CD4-positive, alpha-beta T cell treated with Interleukin-2 at 100 ng/mL for 4 hours (primary cell): ENCODE data around the gene ITIH4.

Source experiments
- DNase-seq: peaks from one replicate; pipeline ENCODE4 v3.0.0-alpha.2; 2020; ENCODE audit warnings: low spot score

ITIH4 gene

DNA sequence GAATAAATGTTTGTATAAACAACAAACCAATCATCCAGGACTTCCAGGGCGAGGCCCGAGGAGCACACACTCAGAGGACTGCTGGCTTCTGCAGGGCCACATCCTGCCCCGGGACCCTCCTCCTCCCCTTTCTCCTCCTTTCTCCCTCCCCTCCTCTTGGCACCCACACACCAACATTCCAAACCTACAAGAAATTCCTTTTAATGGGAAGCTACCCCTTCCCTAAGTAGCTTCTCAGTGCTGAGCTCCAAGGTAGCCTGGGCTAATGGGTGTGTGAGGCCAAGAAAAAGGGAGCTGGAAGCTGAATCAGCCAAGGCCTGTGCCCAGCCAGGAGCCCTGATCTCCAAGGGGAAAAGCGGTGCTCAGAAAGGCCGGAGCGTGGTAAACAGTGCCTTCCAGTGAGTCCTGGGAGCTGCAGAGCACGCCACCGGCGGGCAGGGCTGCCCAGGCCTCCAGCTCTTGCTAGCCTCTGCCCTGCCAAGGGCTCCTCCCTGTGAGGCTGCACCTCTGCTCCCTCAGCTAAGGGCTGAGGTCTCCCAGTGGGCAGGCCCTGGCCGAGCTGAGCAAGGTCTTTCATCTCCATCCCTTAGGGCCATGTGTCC lies 32.0 kb downstream of the ITIH4 start:
- no peak for DNase-seq

DNA sequence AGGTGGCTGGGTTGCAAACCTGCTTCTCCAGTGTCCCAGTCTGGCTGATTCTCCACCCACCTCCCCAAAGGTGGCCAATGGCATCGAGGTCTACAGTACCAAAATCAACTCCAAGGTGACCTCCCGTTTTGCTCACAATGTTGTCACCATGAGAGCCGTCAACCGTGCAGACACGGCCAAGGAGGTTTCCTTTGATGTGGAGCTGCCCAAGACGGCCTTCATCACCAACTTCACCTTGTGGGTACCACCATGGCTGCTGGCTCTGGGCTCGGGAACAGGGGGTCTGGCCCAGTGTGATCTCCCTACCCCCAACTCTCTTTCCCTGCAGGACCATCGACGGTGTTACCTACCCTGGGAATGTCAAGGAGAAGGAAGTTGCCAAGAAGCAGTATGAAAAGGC lies 34.1 kb downstream of the ITIH4 start:
- DNase-seq: no peak

DNA sequence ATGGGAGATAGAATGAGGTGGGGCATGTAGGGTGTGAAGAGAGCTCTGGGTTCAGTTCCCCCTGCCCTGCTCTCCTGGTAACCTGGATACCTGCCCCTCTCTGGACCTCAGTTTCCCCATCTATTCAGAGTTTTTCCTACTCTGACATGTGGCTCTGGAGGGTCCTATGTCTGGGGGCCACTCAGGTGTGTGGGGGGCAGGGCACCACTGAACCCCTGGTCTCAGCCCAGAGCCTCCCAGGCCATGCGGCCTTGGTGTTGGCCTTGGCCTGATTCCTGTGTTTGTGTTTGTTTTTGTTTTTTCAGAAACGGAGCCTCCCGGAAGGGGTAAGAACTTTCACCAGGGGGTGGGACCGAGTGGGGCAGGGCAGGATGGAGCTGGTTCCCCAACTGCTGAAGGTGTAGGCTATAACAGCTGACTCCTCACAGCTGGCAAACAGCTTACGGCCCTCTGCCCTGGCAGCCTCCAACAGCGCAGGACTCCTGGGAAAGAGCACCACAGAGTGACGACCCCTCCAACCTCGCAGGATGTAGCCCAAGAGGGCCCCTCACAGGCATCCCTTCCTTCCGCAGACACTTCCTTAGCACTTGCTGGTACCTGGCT lies 35.1 kb downstream of the ITIH4 start:
- no peak for DNase-seq

DNA sequence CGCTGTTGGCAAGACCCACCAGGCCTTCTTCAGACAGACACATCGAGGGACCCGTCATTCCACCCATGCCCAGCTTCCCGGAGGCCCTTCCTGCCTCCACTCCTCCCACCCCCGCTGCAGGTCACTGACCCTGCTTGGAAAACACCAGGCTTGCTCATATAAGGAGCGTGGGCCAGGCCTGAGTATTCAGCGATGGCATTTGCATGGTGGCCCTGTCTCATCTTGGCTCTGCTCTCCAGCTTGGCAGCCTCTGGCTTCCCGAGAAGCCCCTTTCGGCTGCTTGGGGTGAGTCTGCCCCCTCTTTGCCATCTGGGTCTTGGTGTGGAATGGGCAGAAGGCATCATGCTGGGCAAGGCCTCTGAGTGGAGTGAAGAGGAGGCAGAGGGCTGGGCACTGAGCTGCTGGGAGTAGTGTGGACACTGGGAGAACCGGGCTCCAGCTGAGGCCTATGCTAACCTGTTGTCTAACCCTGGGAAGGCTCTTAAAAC lies 35.8 kb downstream of the ITIH4 start, which contains the start of gene ITIH3:
ITIH3 (plus strand) TSS at position 185 of the 488 bp plus-strand sequence; CDS start at position 193, 8 bp downstream.
- no peak for DNase-seq

DNA sequence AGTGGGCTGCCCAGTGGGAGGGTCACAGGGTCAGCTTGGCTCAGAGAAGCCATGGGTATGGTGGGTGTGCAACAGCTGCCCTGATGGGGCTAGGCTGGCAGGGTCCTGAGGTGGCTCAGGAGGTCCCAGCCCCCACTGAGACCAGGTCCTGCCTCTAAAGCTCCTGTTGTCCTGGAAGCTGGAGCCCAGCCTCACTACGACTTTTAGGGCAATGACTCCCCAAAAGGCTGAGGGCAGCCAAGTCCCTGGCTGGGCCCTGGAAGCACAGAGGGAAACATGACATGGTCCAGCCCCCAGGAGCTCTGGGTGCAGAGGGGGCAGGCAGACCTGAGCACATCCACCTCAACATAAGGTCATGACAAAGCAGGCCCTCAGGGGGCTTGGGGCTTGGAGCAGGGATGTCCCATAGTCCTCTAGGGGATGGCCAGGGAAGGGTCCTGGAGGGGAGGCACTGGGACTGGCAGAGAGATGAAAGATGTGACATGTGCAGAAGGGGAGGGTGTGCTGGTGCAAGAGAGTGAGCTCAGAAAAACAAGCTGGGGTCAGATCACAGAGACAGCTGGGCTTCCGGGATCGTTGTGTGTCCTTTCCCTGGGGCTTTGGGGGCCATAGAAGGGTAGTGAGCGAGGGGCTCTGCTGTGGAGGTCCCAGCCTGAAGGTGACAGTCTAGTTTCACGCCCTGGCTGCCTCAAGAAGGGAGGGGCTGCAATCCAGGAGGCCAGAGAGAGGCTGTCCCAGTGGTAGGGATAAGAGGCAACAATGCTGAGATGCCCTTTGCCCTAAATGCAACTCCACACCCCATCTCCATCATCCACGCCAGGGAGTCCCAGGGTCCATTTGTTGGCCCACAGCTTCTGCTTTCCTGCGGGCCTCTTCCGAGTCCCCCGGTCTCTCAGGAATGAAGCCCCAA lies 36.5 kb downstream of the ITIH4 start:
- no peak for DNase-seq

DNA sequence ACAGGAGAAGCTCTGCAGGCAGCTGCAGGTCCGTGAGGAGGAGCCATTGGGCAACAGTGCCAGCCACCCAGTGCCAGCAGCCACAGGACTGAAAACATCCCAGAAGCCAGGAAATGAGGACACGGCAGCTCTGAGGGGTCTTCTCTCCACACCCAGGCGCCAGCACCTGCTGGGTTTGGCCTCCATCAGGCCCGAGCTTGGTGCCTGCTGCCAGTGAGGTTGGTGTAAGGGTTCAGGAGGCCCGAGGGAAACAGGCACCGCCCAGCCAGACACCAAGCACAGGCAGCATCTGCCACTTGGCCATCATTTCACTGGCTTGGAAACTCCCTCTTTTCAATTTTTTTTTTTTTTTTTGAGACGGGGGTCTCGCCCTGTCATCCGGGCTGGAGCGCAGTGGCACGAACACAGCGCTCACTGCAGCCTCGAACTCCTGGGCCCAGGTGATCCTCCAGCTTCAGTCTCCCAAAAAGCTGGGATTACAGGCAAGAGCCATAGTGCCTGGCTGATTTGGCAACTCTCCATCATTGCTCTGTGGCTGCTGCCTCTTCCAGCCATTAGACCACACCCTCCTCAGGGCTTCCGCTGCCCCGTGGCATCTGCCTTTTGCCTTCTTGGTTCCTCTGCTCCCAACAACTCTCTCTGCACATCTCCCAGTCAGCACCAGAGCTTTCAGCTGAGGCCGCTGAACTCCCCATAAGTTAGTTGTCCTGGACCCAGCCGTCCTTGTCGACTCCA lies 37.3 kb downstream of the ITIH4 start:
- DNase-seq: no peak

DNA sequence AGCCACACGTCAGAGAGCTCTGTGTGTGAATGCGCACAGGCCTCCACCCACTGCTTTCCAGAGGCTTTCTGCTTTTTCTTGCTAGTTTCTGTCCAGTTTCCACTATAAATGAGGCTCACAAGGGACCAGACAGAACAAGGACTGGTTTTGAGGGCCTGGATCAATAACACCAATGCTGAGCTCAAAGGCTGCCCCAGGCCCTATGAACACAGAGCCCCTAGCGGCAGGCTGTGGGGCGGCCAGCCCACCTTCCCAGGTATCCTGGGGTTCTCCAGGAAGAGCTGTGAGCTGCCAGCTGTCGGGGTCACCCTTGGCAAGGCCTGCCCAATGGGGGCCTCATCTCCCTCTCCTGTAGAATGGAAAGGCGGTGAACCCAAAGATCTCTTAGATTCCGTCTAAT lies 38.1 kb downstream of the ITIH4 start:
- DNase-seq: no peak

DNA sequence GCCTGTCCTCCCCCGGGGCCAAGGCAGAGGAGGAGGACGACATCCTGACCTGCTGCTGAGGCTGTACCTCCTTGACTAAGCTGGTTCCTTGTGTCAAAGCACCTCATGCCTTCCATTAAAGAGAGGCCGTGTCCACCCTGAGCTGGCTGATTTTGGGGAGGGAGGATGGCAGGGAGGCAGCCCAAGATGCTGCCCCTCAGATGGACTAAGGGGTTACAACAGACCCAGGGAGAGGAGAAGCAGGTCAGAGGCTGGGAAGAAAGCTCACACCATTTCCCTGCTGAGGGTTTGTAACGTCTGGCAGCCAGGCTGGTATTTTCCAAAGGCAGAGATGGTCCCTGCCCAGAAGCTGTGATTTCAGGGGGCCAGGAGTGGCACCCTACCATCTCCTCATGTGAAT lies 38.5 kb downstream of the ITIH4 start:
- DNase-seq: no peak

DNA sequence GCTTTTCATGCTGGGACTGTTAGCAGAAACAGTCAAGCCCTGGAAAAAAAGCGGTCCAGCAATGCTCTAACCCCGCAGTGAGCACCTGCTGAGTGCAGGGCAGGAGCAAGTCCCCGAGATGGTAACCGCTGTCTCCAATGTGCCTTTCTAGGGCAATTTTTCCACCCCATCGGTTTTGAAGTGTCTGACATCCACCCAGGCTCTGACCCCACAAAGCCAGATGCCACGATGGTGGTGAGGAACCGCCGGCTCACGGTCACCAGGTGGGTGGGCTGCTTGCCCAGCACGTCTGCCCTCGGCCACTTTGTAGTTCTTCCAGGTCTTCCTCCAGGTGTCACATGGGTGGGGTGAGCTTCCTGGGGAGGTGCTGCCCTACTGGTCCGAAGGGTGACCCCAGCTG lies 39.1 kb downstream of the ITIH4 start:
- DNase-seq: no peak

DNA sequence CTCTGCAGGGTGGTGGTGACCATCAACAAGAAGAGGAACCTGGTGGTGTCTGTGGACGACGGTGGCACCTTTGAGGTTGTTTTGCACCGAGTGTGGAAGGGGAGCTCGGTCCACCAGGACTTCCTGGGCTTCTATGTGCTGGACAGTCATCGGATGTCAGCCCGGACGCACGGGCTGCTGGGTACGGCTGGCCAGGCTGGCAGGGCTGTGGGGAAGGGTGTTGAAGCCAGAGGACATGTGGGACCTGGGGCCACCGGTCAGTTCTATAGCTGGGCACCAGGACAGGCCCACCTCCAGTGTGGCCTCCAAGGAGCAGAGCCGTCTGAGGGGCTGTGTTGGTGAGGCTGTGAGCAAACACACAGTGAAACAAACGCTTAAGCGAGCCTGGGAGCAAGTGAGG lies 39.7 kb downstream of the ITIH4 start:
- DNase-seq: no peak

DNA sequence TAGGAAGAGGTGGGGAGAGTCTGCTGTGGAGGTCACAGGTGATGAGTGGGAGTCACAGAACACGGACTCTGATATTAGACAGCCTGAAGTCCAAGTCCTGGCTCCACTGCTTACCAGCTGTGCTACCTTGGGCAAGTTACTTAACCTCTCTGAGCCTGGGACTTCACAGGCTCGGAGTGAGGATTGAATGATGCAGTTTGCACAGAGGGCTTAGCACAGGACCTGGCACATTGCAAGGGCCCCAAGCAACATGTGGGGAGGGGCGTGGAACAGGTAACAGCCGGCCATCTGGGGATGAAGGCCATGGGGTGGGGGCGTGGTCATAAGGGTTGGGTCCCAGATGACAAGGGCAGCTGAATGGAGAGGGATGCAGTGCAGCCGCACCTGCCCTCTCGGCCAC lies 40.1 kb downstream of the ITIH4 start:
- no peak for DNase-seq

DNA sequence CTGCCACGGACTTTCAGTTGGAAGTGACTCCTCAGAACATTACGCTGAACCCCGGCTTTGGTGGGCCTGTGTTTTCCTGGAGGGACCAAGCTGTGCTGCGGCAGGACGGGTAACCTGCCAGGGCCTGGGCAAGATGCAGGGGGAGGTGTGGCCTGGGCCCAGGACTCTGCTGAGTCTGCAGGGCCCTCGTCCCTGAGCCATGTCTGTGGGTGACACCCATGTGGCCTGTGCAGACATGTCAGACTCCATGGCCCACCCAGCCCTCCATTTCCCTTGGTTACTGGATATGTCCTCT lies 40.8 kb downstream of the ITIH4 start:
- no peak for DNase-seq

DNA sequence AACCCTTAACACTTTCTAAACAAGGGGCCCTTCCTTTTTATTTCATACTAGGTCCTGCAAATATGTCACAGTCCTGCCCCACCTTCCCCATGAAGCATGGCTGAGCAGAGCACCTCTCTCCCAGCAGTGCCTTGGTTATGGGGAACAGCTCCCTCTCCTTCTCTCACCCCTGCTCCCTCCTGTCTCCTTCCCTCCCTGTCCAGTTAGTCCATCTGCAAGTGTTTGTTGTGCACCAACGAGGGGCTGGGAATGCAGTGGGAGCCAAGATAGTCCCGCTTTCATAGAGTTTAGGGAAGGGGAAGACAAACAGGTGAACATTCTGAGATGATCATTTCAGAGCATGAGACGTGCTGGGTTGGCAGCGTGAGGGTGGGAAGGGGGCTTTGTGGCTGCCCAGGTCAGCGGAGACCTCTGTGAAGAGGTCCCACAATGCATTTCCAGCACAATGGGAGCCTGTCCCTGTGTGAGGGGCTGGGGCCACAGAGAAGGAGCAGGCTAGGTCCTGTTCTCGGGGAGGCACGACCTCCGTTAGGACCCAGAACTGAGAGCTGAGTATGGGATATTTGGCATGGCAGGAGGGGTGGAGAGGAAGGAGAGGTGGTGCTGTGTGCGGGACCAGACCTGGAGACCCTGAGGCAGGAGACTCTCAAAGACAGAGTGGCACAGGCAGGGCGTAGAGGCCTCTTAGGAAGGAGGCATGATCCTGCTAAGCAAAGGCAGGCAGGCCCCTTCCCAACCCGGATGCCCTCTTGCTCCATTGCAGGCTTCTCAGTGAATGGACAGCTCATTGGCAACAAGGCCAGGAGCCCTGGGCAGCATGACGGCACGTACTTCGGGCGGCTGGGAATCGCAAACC lies 41.4 kb downstream of the ITIH4 start:
- DNase-seq: no peak

DNA sequence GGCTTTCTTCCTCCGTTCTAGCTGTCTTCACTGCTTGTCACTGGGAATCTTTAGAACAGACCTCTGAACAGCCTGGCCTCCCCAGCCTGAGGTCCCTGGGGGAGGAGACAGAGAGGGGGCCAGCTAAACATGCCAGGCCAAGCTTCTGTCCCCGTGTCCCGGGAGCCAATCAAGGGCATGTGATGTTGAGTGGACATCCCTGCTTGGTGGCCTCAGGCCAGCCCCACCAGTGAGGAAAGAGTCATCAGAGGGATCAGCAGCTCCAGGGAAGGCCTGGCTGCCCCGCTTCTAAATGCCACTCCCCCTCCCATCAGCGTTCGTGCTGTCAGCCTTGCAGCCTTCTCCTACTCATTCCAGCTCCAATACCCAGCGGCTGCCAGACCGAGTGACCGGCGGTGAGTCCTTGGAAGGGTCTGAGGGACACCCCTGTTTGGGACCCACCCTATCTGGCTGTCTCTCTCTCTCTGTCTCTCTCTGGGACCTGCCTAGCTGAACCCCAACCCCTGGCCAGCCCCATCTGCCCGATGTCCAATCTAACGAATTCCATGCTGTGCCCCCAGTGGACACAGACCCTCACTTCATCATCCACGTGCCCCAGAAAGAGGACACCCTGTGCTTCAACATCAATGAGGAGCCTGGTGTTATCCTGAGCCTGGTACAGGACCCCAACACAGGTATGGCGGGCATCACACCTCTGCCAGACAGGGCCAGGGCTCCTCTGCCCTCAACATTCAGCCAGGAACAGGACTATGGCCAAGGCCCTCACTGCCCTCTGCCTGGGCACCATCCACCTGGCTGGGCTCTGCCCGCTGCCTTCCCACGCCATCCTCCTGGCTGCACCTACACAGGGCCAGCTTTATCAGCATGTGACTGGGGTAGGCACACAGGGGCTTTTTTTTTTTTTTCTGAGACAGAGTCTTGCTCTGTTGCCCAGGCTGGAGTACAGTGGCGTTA lies 42.5 kb downstream of the ITIH4 start:
- DNase-seq: no peak

DNA sequence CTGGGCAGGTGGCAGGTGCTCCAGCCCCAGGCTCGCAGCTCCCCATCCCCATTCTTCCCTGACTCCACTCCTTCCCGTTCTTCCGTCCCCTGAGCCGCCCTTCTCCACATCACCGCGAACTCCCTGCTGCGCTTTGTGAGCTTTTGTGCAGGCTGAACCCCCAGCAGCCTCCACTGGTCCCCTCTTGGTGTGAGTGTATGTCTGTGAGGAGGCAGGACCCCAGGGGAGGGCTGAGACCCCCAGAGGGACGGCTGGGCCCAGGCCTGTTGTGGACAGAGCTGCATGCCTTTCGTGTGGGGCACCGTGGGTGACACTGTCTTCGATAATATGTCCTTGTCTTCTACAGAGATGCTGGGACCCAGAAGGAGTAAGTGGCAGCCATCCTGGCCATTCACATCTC lies 43.2 kb downstream of the ITIH4 start:
- DNase-seq: no peak

DNA sequence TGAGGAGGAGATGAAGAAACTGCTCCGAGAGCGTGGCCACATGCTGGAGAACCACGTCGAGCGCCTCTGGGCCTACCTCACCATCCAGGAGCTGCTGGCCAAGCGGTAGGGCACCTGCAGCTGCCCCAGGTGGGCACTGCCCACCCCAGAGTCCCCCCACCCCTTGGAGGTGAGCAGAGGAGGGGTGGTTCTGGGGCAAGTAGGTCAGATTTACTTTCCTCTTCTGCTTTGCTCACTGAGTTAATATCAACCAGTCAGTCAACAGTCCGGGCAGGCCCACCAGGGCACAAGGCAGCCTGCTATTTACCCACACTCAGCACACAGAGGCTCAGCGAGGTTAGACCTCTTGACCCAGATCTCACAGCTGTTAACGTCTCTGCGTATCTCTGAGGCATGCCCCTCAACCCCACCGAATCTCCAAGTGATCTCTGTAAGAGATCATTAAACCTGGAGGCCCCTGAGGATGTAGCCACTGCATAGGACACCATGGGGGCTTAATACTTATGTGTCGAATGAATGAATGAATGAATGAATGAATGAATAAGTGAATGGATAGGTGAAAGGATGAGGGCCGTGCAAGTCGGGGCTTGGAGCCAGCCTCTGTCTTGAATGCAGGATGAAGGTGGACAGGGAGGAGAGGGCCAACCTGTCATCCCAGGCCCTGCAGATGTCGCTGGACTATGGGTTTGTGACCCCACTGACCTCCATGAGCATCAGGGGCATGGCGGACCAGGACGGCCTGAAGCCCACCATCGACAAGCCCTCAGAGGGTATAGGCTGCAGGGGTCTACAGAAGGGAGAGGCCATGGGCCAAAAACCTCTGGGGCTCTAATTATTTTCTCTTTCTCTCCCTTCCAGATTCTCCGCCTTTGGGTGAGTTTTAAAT lies 43.9 kb downstream of the ITIH4 start:
- no peak for DNase-seq

DNA sequence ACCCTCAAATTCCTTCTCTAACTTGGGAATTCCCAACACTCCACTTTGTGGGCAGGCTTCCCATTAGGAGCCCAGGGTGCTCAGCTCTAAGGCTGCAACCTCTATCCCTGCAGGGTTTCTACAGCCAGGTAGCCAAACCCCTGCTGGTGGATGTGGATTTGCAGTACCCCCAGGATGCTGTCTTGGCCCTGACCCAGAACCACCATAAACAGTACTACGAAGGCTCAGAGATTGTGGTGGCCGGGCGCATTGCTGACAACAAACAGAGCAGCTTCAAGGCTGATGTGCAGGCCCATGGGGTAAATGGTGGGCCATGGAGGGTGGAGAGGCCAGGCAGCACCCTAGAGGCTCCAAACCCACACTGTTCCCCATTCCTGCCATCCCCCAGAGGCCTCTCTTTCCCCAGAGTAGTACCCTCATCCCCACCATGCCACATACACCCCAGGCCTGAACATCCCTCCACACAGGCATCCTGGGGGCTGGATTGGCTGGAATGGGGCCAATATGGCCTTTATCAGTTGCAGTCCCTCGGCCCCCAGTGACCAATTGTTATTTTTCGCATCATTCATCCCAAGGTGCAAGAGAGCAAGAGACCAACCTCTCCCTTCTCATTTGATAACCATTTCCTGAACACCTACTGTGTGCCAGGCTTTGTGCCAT lies 45.4 kb downstream of the ITIH4 start:
- DNase-seq: no peak

DNA sequence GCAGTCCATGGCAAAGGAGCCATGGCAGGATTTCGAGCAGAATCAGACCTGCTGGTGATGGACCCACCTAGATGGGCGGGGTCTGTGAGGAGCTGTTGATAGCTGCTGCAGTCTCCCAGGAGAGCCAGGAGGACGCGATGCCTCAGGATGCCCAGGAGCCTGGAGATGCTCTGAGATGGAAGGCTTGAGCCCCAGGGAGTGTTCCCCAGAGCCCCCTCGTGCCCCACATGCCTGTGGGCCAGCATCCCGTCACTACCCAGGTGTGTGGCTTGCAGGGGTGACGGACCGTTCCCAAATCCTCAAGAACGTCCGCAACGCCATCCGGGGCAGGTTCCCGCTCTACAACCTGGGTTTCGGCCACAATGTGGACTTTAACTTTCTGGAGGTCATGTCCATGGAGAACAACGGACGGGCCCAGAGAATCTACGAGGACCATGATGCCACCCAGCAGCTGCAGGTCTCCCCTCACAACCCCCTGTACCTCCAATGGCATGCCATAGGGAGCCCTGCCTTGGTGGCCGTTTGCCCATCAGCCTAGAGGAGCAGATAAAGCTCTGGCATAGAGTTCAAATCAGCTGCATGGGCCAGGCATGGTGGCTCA lies 46.4 kb downstream of the ITIH4 start:
- DNase-seq: no peak

DNA sequence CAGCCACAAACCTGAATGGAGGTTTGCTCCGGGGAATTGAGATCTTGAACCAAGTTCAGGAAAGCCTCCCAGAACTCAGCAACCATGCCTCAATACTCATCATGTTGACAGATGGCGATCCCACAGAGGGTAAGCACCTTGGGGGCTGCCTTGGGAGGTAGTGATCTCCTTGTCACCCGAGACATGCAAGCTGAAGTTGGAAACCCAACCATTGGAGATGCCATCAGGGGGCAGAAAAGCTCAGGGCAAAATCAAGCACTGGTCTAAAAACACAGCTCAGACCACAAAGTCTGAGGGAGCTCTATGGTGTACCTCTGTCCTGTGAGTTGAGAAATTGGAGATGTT lies 47.3 kb downstream of the ITIH4 start:
- no peak for DNase-seq
